Measurements from ENCODE around the gene ANKFY1.

- no peak for TF ChIP-seq POLR2A (IDR thresholded peaks at IDR 0.05)
- TF ChIP-seq CTCF (IDR thresholded peaks at IDR 0.05): no peak
Observed at GRCh38 chr17:4305224-4305623, 41.4 kb upstream of the ANKFY1 start.

Data from vagina (tissue), 2 donors.